ENCODE data around the gene AKT3.

Gene AKT3

GRCh38 chr1:243508303-243508713 lies 341.7 kb downstream of the AKT3 start:
- peak in 1 of 2 donors; percentile 25 for DNase-seq (ENCODE audit: low read depth in 2 of 2)

DNA sequence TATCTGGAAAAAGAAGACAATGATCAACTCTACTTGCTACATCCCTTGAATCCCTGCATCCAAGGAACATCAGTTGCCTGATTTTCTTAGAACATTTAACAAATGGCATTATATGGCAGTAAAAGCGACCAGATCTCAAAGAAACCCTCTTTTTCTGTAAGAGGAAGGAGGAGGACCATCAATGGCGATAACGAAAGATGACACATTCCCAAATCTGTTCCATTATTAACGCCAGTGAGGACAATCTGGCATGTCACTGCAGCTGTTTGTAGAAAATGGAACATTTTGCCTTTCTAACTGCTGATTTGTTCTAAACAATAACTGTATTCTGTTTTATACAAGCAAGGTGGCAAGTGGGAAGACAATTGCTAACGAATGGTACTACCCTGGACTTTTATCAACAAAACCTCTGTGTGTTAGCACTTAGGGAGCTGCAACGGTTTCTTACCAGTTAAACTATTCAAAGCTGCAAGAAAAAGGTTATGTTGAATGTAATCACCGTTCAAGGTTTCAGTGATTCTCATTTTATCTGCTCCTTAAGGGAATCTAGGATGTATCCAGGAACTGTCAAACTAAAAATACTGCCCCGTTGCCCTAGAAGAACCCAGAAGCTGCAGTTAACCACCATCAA lies 342.3 kb downstream of the AKT3 start:
- DNase-seq (ENCODE audit: low read depth in 2 of 2) = no peak

GRCh38 chr1:243507001-243507671 lies 342.9 kb downstream of the AKT3 start:
- no peak for DNase-seq (ENCODE audit: low read depth in 2 of 2)

GRCh38 chr1:243505986-243506689 lies 343.9 kb downstream of the AKT3 start:
- no peak for DNase-seq (ENCODE audit: low read depth in 2 of 2)

GRCh38 chr1:243503155-243503554 lies 346.9 kb downstream of the AKT3 start:
- no peak for DNase-seq (ENCODE audit: low read depth in 2 of 2)

DNA sequence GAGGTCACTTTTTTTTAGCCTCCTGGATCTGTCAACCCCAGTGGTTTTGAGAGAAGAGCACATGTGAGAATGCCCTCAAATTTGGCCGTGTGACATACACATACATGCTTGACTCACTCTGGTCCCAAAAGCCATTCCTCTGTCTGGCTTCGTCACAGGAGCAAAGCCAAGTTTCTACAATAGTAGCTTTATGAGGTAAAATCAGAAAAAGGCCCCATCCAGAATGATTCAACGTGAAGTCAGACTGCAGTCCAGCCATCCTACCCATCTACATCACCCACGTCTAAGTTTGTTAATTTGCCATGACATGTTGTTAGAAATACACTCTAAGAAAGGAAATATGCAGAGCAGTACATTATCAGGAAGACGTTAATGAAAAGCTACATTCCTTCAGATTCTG lies 349.0 kb downstream of the AKT3 start:
- DNase-seq (ENCODE audit: low read depth in 2 of 2) = no peak

DNA sequence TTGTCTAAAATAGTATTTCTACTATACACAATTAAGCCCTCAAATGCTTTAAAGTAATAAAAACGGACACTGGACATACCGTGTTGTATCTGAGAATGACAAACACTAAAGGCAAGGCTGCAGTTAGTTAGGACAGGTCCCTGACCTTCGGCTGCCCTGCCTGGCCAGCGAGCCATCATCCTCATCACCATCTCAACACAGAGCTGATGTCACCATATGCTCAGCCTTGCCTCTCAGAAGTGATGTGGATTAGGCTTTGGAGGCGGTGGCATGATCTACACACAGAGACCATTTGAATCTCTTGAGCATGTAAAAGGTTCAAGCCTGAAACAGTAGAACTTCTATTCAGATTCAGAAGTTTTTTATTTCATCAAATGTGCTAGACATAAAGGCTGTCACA lies 349.5 kb downstream of the AKT3 start:
- DNase-seq (ENCODE audit: low read depth in 2 of 2) = no peak

GRCh38 chr1:243499711-243500110 lies 350.3 kb downstream of the AKT3 start:
- no peak for DNase-seq (ENCODE audit: low read depth in 2 of 2)

GRCh38 chr1:243499248-243499647 lies 350.8 kb downstream of the AKT3 start:
- DNase-seq (ENCODE audit: low read depth in 2 of 2) = no peak

GRCh38 chr1:243497939-243498681 lies 351.9 kb downstream of the AKT3 start:
- DNase-seq (ENCODE audit: low read depth in 2 of 2) = no peak

GRCh38 chr1:243496806-243497205 lies 353.2 kb downstream of the AKT3 start:
- DNase-seq (ENCODE audit: low read depth in 2 of 2) = no peak

- no peak for DNase-seq (ENCODE audit: low read depth in 2 of 2)
These were observed 353.8 kb downstream of the AKT3 start for GRCh38 chr1:243496187-243496646.

DNA sequence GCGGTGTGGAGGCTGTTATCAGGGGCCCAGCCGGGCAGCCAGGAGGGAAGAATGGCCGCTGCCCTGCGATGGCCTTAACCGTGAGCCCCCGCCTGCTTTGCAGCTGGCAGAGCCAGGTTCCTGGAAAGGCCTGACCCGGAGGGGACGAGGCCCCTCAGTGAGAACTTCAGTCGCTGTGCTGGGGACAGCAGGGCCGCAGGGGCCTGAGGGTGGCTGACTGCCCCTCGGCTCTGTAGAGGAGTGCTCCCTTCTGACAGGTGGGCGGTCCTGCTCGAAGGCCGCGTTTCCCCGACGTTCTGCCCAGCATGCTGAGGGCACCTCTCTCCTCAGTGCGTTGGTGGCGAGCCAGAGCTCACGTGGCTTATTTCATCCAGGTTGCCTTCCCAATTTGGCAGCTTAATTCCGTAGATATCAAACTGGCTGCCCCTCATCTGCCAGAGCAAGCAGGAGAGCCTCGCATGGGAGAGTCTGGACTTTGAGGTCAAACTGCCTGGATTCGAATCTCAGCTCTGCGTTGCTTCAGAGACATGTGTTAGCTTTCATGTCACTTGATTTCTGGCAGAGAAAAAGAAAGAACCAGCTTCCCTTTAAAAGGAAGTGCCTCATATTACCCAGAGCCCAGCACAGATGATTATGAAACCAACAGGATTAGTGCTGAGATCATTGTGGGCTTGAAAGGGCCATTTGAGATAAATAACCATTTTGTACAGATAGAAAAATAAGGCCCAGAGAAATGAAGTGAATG lies 354.4 kb downstream of the AKT3 start:
- DNase-seq (ENCODE audit: low read depth in 2 of 2) = no peak

DNA sequence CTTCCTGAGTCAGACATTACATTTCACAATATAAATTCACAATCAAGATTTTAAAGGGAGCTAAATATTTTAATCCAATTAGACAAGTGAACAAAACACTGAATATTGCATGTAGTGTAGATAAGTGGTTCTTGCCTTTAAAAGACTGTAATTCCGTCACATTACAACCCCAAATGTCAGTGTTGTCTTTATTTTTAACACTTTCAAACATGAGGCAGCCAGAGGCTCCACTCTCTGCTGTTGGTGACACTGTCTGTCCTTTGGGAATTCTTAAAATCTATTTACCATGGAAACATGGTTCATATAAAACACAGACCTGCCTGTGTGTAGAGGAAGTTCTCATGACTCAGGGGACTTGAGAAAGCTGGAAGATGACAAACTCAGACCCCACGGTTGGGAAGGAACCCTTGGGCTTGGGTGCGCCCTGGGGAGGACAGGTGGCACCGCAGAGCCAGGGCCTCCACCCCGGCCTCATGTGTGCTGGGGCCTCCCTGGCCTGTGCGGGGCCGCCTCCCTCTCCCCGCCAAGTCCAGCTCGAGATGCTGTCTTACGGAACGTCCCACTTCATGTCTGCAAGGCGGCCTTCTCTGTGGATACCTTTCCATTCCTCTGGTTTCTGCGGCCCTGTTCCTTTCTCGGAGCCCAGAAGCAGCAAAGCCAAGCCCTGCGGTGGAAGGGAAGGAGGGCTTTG lies 355.2 kb downstream of the AKT3 start:
- DNase-seq (ENCODE audit: low read depth in 2 of 2) = no peak

GRCh38 chr1:243493156-243494129 lies 356.6 kb downstream of the AKT3 start:
- DNase-seq (ENCODE audit: low read depth in 2 of 2) = no peak

GRCh38 chr1:243490748-243491686 lies 359.0 kb downstream of the AKT3 start:
- no peak for DNase-seq (ENCODE audit: low read depth in 2 of 2)

DNA sequence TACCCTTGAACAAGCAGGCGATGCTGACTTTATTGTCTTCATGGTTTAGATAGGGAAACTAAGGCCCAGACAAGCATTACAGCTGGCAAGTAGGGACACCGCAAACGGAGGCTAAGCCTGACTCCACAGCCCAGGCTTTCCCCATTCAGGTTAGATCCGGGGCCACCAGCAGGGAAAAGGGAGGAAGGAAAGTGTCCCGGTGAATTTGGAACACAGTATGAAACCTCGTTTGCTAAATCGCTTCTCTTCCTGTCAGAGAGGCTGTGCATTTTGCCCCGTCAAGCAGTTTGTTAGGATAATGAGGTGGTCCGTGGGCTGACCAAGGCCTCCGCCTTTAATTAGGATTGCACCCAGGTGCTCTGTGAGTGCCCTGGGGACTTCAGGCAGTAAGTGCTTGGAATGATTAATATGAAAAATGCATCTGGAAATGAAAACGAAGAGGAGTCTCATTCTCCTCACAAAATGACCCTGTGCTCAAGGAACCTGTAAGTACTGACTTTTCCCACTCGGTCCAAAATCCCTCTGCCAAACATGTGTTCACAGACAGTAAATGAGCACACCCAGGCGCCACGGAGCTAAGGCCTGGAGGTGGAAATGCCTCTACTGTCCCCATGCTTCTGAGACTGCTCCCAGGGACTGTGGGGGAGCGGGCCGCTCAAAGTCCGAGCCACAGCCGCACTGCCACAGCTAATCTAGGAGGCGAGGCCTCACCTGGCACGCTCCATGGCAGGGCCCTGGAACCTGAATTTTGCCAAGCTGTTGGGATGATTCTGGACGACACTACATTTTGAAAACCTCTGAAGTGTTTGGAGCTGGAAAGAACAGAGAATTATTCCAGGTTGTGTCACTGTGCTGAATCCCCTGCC lies 360.1 kb downstream of the AKT3 start:
- no peak for DNase-seq (ENCODE audit: low read depth in 2 of 2)

DNA sequence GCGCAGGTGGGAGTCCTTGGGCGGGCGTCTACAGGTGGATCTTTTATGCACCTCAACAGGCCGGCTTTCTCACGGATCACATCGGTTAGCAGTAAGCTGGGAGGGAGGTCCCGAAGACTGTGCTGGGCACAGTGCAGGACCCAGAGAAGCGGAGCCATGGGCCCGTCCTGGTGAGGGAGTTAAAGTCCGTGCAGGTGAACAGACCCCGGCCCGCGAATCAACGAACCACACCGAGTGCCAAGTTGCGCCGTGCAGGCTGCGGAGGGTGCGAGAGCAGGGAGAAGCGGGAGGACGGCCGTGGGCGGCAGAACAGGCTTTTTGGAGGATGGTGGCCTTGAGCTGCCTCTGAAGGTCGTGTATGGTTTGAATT lies 360.9 kb downstream of the AKT3 start:
- no peak for DNase-seq (ENCODE audit: low read depth in 2 of 2)
